GM12892 (cell line): ENCODE results near the gene ZSCAN5A.
A peak's percentile ranks its signal among the peaks of the same experiment; 100 is the strongest.
"Not testable (repeated sequence)": the region's sequence is repeated elsewhere in the genome, so short reads cannot be mapped to it uniquely, and the experiment has no call there.

Source experiments
- DNase-seq: peaks from one replicate; pipeline ENCODE4 v3.0.0; 2011; ENCODE audit not compliant: insufficient read length
- FAIRE-seq: peaks from 2 replicates; lab custom pipeline; 2011; peaks lifted over from hg19 to GRCh38; lab: Jason Lieb, UNC
- POLR2A ChIP-seq: IDR thresholded peaks from 2 replicates; pipeline ENCODE4 v1.6.1; 2011; ENCODE audit warnings: low read depth, low read length, control low read depth
- POLR2AphosphoS5 ChIP-seq: IDR thresholded peaks from 2 replicates; pipeline ENCODE4 v1.6.1; 2011; ENCODE audit warnings: low read depth, low read length, control low read depth
- TAF1 ChIP-seq: IDR thresholded peaks from 2 replicates; pipeline ENCODE4 v1.6.1; 2011; ENCODE audit warnings: low read depth, mild to moderate bottlenecking, control low read depth, low read length, borderline replicate concordance

The ZSCAN5A gene

DNA sequence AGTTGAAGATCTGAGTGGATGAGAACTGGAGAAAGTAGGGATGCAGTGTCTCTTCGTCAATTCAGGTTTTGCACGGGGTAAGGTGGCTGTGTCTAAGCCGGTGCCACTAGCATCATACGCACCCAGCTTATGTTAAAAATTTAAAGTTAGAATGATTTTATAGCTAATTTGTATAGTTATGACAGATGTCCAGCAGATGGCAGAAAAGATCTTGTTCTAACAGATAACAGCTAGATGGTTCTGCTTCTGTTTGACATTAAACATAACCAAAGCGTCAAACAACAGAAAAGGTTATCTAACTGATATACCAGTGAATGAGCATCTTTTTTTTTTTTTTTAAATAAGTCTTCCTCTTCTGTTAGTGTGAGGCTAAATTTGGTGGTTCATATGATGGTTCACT, 60.9 kb downstream of the ZSCAN5A start:
- TF ChIP-seq POLR2AphosphoS5 (no peak), POLR2A (no peak), TAF1 (no peak)
- DNase-seq (no peak), FAIRE-seq (no peak)

GRCh38 chr19:56252699-56253422, 61.8 kb downstream of the ZSCAN5A start:
- TF ChIP-seq POLR2AphosphoS5 (no peak), TAF1 (no peak), POLR2A (no peak)
- FAIRE-seq, result no peak
- DNase-seq, result peak; percentile 57

DNA sequence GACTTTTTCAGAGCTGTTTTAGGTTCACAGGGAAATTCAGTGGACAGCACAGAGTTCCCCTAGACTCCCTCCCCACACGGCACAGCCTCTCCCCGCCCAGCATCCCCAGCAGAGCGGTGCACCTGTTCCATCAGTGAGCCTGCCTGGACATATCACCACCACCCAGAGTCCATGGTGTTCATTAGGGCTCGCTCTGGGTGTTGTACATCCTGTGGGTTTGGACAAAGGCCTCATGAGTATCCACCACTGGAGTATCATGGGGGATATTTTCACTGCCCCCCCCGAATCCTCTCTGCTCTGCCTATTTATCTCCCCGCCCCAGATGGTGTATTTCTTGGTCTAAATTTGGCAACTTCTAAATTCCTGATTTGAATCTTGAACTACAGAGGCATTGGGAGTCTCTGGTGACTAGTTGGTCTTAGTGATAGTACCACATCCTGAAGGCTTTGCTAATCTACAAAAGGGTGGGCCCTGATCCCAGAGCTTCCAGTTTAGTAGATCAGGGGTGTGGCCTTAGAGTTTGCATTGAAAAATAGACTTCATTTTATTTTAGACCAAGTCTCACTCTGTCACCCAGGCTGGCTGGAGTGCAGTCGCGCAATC, 65.8 kb downstream of the ZSCAN5A start:
- not testable (repeated sequence) for DNase-seq, FAIRE-seq

DNA sequence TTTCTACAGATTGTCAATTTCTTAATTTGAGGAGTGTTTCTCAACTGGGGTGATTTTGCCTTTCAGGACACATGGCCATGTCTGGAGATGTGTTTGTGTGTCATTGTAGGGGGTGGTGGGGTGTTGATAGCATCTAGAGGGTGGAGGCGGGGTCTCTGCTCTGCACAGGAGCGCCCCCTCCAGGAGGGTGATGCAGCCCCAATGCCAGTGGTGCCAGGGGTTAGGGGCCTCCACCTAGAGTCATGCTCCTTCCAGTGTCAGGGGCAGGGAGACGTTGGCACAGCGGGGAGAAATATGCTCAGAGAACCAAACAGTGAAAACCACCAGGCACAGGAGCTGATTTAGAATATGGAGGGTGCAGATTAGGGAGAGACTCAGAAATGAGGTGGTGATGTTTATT, 68.9 kb downstream of the ZSCAN5A start:
- DNase-seq, FAIRE-seq: not testable (repeated sequence)

GRCh38 chr19:56245121-56245740, 69.4 kb downstream of the ZSCAN5A start:
- DNase-seq (no peak), FAIRE-seq (no peak)
- TF ChIP-seq TAF1, result no peak
- TF ChIP-seq POLR2AphosphoS5, result no peak
- no peak for TF ChIP-seq POLR2A

GRCh38 chr19:56223481-56223880, 91.2 kb downstream of the ZSCAN5A start:
- TF ChIP-seq POLR2A (no peak), POLR2AphosphoS5 (no peak), TAF1 (no peak)
- DNase-seq (no peak), FAIRE-seq (no peak)

DNA sequence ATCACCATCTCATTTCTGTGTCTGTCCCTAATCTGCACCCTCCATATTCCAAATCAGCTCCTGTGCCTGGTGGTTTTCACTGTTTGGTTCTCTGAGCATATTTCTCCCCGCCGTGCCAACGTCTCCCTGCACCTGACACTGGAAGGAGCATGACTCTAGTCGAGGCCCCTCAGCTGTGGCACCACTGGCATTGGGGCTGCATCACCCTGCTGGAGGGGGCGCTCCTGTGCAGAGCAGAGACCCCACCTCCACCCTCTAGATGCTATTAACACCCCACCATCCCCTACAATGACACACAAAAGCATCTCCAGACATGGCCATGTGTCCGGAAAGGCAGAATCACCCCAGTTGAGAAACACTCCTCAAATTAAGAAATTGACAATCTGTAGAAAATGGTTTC, 91.7 kb downstream of the ZSCAN5A start:
- TF ChIP-seq POLR2A (no peak), TAF1 (no peak)
- DNase-seq (no peak), FAIRE-seq (no peak)

- DNase-seq, result no peak
- TF ChIP-seq POLR2AphosphoS5 (no peak), TAF1 (no peak), POLR2A (no peak)
- FAIRE-seq, result no peak
Measured at GRCh38 chr19:56221851-56222250, 92.8 kb downstream of the ZSCAN5A start.

DNA sequence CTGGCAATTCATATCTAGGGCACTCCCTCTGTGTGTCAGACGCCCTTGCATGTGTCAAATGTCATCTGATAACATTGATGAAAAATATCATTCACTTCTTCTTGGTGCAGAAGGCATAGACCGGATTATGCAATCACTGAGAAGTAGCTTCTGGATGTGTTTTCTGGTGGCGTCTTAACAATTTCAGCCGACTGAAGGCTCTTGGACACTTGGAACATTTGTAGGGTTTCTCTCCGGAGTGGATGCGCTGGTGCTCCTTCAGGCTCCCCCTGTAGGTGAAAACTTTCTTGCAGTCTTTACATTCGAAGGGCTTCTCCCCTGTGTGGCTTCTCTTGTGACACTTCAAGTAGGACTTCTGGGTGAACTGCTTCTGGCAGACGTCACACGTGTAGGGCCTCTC, 93.2 kb downstream of the ZSCAN5A start:
- DNase-seq, FAIRE-seq: not testable (repeated sequence)

GRCh38 chr19:56218961-56219360, 95.7 kb downstream of the ZSCAN5A start:
- no peak for TF ChIP-seq TAF1
- no peak for TF ChIP-seq POLR2AphosphoS5
- TF ChIP-seq POLR2A, result no peak
- DNase-seq (no peak), FAIRE-seq (no peak)

DNA sequence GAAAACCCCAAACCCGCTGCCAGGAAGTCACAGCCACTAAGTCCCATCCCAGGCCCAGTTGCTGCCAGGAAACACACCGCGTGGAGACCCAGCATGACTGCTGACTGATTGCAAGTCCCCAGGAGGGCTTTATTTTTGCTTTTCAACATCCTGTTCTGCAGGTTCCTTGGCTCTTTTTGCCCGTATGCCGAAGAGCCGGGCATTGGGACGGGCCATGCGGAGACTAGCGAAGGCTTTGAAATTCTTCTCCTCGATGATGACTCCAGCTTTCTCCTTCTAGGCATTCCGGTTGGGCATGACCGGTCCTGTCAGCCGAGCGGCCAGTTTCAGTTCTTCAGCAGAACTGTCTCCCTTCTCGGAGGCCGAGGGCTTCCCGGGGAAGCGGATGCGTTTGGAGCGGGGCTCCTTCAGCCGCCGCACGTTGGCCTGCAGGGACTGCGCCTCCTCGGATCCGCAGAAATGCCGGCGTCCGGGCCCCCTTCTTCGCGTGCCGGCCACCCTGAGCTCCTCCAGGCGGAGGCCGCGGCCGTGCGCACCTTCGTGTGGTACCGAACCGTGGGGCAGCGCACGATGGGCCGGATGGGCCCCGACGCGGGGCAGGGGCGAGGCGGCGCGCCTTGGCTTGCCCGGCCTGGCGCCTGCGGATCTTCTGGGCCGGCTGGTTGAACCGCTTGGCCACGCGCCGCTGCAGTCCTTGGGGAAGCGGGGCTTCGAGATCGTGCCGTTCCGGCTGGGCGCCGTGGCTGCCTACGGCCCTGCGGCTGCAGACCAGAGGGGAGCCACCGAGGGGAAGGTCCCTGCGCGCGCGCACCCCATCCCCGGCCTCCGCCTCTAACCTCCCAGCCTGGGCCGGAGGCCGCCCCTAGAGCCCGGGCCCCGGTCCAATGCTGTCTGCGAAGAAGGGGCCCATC, 97.3 kb downstream of the ZSCAN5A start:
- no peak for TF ChIP-seq POLR2AphosphoS5
- TF ChIP-seq POLR2A, result no peak
- TF ChIP-seq TAF1, result no peak
- DNase-seq (peak; percentile 26), FAIRE-seq (no peak)

GRCh38 chr19:56211718-56212117, 102.9 kb downstream of the ZSCAN5A start:
- TF ChIP-seq TAF1, result no peak
- TF ChIP-seq POLR2A, result no peak
- no peak for TF ChIP-seq POLR2AphosphoS5
- no peak for FAIRE-seq
- DNase-seq, result no peak

GRCh38 chr19:56210036-56210435, 104.6 kb downstream of the ZSCAN5A start:
- not testable (repeated sequence) for DNase-seq, FAIRE-seq
